Progenitor cell of endocrine pancreas (in vitro differentiated cells): Measurements from ENCODE around the gene POLR2F. TPM values are rescaled to one million over a fixed set of nuclear protein-coding genes. Genes with fewer than 3 reads are reported as not detected.

Source experiments
- DNase-seq: peaks from one replicate; pipeline ENCODE4 v3.0.0; 2021; ENCODE audit warnings: low spot score; ENCODE audit not compliant: unreplicated experiment
- H3K27ac Mint-ChIP-seq: 2 replicates; pipeline ENCODE4 v1.8.0; 2021; ENCODE audit warnings: mild to moderate bottlenecking, moderate library complexity, mixed read lengths
- H3K27me3 Mint-ChIP-seq: 2 replicates; pipeline ENCODE4 v1.8.0; 2021; ENCODE audit warnings: mixed read lengths
- H3K36me3 Mint-ChIP-seq: 2 replicates; pipeline ENCODE4 v1.8.0; 2022; ENCODE audit warnings: mixed read lengths; ENCODE audit not compliant: insufficient read depth
- H3K4me1 Mint-ChIP-seq: 2 replicates; pipeline ENCODE4 v1.8.0; 2021; ENCODE audit warnings: low read depth, mixed read lengths
- H3K4me3 Mint-ChIP-seq: 2 replicates; pipeline ENCODE4 v1.8.0; 2021; ENCODE audit warnings: low read depth, mild to moderate bottlenecking, moderate library complexity, mixed read lengths
- H3K9me3 Mint-ChIP-seq: 2 replicates; pipeline ENCODE4 v1.8.0; 2021; ENCODE audit warnings: low read depth, mixed read lengths
- total RNA-seq: library from RNA; stranded (reverse); gene quantifications from 2 replicates; pipeline ENCODE4 v1.2.1, GENCODE V29; 2021
- TF ChIP-seq, protein P1 (sequence below): fragments of 200-600 bp; sonication (generic); IDR thresholded peaks from one replicate; pipeline ENCODE4 v1.5.0; 2021; ENCODE audit warnings: antibody characterized with exemption, mild to moderate bottlenecking; ENCODE audit not compliant: unreplicated experiment

POLR2F gene
- total RNA-seq, 1 donor from 2014 or later: 83.1 TPM

GRCh38 chr22:38009000-38009806 lies 55.7 kb downstream of the POLR2F start:
- Mint-ChIP-seq H3K36me3 (no peaks in the 10 kb centered on the region), H3K27me3 (peaks cover 8% of the 10 kb centered on the region), H3K4me1 (peaks cover 3% of the 10 kb centered on the region), H3K27ac (peak overlapping the region; percentile 3), H3K9me3 (no peaks in the 10 kb centered on the region), H3K4me3 (no peak overlapping the region)
- no peak for DNase-seq
- TF ChIP-seq, protein P1, sequence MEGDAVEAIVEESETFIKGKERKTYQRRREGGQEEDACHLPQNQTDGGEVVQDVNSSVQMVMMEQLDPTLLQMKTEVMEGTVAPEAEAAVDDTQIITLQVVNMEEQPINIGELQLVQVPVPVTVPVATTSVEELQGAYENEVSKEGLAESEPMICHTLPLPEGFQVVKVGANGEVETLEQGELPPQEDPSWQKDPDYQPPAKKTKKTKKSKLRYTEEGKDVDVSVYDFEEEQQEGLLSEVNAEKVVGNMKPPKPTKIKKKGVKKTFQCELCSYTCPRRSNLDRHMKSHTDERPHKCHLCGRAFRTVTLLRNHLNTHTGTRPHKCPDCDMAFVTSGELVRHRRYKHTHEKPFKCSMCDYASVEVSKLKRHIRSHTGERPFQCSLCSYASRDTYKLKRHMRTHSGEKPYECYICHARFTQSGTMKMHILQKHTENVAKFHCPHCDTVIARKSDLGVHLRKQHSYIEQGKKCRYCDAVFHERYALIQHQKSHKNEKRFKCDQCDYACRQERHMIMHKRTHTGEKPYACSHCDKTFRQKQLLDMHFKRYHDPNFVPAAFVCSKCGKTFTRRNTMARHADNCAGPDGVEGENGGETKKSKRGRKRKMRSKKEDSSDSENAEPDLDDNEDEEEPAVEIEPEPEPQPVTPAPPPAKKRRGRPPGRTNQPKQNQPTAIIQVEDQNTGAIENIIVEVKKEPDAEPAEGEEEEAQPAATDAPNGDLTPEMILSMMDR: no peak

- no peaks in the 10 kb centered on the region for H3K36me3 Mint-ChIP-seq
- no peak overlapping the region for H3K27ac Mint-ChIP-seq
- DNase-seq: no peak
- H3K9me3 Mint-ChIP-seq: no peaks in the 10 kb centered on the region
- H3K4me1 Mint-ChIP-seq: peaks cover 4% of the 10 kb centered on the region
- peaks cover 4% of the 10 kb centered on the region for H3K27me3 Mint-ChIP-seq
- TF ChIP-seq, protein P1: no peak
- no peak overlapping the region for H3K4me3 Mint-ChIP-seq
Observed at GRCh38 chr22:38012604-38013072, 59.1 kb downstream of the POLR2F start.

- Mint-ChIP-seq H3K9me3 (no peaks in the 10 kb centered on the region), H3K27ac (no peak overlapping the region), H3K36me3 (no peaks in the 10 kb centered on the region), H3K4me1 (peaks cover 4% of the 10 kb centered on the region), H3K27me3 (peaks cover 4% of the 10 kb centered on the region), H3K4me3 (no peak overlapping the region)
- TF ChIP-seq, protein P1: no peak
- no peak for DNase-seq
Observed at GRCh38 chr22:38014083-38014482, 60.6 kb downstream of the POLR2F start.

GRCh38 chr22:38016182-38017151 lies 63.0 kb downstream of the POLR2F start:
- H3K27ac Mint-ChIP-seq: no peak overlapping the region
- H3K9me3 Mint-ChIP-seq: no peaks in the 10 kb centered on the region
- DNase-seq: no peak
- H3K4me1 Mint-ChIP-seq: peaks cover 3% of the 10 kb centered on the region
- H3K4me3 Mint-ChIP-seq: no peak overlapping the region
- TF ChIP-seq, protein P1: no peak
- no peaks in the 10 kb centered on the region for H3K36me3 Mint-ChIP-seq
- peaks cover 3% of the 10 kb centered on the region for H3K27me3 Mint-ChIP-seq

GRCh38 chr22:38017272-38017920 lies 63.9 kb downstream of the POLR2F start:
- Mint-ChIP-seq H3K27me3 (peaks cover 3% of the 10 kb centered on the region), H3K4me1 (peaks cover 1% of the 10 kb centered on the region), H3K4me3 (no peak overlapping the region), H3K36me3 (no peaks in the 10 kb centered on the region), H3K27ac (no peak overlapping the region), H3K9me3 (no peaks in the 10 kb centered on the region)
- DNase-seq: no peak
- TF ChIP-seq, protein P1: no peak
